Putamen (tissue), 1 donor: Measurements from ENCODE around the gene PPP1R14D.

Experiments
- DNase-seq: peaks from one replicate; pipeline ENCODE4 v3.0.0-alpha.2; 2016; ENCODE audit warnings: low spot score

PPP1R14D gene

DNA sequence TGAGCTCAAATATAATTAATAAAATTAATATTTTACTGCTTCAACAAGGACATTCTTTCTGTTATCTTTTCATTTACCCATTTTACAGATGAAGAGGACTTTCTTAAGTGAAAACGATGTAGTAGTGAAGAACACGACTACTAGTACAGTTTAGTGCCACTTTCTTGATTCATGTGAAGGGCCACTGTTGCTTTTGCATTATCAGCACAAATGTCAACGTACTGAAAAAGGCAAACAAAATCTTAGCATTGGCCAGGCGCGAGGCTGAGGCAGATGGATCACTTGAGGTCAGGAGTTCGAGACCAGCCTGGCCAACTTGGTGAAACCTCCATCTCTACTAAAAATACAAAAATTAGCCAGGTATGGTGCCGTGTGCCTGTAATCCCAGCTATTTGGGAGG is 9.5 kb downstream of the PPP1R14D start:
- no peak for DNase-seq

DNA sequence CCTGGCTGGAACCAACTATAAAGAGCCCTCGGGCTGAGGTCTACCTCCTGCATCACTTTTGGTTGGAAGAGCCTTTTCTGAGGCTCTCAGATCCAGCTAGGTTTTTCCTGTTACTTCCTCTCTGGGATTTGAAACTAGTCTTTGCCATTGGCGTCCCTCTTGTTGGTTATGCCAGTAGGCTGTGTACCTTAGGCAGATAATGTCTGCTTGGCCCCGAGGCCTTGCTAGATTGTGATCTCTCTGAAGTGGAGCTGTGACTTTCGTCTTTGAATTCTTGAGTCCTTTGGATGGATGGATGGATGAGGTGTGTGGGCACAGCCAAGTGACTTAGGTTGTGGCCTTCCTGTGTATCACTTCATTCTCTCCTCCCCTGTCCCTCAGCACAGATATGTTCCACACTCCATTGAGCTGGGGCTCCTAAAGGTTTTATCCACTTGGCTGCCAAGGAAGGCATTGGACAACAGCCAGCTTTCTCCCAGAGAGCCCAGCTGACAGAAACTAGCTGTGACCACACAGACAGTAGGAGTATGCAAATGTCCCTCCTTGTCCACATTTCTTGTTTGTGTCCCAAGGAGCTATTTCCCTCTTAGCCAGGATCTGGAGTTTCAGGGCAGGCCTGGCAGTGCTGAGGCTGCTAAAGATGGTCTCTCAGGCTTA is 13.3 kb downstream of the PPP1R14D start:
- no peak for DNase-seq

DNA sequence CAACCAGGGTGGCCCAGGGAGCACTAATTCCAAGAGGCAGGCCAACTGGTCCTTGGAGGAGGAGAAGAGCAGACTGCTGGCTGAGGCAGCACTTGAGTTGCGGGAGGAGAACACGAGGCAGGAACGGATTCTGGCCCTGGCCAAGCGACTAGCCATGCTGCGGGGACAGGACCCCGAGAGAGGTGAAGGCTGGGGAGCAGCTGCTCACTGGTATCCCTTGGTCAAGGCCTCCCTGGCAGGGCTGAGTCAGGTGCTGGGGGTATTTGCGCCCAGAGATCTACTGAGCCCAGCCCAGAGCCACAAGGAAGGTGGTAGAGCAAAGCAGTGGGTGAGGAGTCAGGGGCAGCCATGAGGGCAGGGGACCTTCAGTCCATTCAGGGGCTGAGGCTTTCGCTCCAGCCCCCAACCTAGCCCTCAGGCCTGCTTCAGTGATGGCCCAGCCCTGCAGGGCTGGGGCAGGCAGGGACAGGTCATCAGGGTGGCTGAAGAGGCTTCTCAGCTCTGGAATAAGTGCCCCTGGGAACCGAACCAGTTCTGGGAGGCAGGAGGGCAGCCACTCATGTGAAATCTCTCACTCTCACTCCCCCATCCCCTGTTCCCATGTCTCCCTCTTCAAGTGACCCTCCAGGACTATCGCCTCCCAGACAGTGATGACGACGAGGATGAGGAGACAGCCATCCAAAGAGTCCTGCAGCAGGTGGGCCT is 15.6 kb downstream of the PPP1R14D start:
- DNase-seq, result no peak

DNA sequence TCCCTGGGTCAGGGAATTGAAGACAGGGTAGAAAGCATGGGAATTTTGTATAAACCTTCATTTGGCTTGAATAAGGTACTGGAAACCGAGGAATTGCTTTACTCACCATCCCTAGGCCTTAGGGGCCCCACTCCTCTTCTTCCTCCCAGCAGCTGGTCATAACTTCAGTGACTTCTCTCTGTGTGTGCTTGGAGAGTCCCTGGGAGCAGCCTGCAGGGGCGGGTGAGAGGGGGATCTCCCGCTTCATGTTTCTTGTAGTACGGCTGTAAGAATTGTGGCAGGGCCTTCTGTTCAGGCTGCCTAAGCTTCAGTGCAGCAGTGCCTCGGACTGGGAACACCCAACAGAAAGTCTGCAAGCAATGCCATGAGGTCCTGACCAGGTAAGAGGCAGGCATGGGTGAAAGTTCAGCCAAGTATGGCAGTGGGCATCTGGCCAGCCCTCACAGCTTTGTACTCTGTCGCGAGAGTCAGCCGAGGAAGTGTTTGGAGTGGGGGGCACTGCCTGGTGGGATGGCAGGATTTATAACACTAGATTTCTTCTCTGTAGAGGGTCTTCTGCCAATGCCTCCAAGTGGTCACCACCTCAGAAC is 19.6 kb downstream of the PPP1R14D start:
- no peak for DNase-seq

DNA sequence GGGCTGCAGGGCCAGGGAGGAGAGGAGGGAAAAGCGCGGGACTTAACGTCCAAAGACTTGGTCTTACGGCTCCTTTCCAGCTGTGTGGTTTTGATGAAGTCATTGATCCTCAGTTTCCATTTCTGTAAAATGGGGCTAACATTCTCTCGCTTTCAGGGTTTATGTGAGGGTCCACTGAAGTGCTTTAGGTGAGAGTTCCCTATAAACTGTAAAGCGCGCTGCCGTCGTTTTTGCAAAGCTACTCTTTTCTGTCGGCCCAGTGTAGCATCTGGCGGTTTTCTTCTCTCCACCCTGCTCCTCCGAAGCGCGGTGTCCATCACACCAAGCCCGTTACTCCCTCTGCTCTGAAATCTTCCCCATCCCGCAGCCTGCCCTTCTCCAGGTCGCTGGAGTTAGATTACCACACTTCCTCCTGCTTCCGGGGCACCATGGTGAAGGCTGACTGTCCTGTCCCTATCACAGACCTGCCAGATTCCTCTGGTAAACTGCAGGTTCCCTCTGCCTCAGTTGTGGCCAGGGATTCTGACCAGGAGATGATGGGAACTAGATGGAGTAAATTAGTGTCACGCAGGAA is 20.5 kb downstream of the PPP1R14D start:
- no peak for DNase-seq

DNA sequence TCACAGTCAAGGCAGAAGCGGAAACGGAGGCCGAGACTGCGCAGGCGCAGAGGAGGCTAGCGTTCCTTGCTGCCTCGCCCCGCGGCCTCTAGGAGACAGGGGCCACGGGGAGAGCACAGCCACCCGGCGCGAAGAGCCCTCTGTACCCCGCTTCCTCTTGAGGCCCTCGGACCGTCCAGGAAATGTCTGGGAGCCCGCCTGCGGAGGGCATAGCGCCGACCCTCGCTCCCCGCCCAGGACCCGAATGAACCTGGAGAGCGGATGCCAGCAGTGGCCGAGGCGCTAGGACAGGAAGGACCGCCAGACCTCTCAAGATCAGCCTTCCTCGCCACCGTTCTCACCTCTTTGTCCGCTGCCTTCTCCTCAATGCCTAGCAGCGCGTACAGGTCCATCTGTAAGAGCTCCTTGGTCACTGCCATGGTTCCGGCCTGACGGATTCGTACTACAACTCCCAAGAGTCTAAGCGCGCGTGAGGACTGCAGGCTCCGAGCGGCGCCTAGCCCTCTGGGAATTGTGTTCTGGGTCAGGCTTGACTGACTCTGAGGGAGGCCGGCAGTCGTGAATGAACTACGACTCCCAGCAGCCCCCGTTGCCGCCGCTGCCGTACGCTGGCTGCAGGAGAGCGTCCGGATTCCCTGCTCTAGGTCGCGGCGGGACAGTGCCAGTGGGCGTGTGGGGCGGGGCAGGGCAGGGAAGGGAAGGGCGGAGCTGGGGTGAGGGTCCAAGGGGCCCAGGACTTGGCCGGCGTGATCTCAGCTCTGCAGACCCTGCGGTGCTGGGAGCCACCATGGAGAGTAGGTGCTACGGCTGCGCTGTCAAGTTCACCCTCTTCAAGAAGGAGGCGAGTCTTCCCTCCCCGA is 21.2 kb downstream of the PPP1R14D start, which contains the start of the genes DNAJC17 and ZFYVE19:
Gene DNAJC17, minus strand, starts transcription at position 446 of the 860 bp plus-strand sequence. Its CDS starts 27 bp downstream, at position 419.
Gene ZFYVE19, plus strand, starts transcription at position 62 of the 860 bp plus-strand sequence. Its CDS starts 501 bp downstream, at position 563.
- peak; percentile 99 for DNase-seq

DNA sequence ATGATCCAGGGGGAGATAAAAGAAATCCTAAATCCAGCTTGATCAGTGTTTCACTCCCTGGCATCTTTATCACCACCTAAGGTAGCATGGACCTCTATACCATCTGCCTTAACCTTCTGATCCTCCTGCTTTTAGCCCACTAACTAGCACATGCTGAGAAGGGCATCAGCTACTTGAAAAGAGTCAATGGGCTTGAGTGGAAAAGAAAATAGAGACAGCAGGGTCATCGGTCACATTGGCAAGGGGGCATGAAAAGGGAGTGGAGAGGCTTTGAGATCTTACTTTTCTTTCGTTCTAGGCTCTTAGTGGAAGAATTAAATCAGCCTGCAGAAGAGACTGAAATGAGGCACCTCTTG is 21.9 kb downstream of the PPP1R14D start:
- no peak for DNase-seq

DNA sequence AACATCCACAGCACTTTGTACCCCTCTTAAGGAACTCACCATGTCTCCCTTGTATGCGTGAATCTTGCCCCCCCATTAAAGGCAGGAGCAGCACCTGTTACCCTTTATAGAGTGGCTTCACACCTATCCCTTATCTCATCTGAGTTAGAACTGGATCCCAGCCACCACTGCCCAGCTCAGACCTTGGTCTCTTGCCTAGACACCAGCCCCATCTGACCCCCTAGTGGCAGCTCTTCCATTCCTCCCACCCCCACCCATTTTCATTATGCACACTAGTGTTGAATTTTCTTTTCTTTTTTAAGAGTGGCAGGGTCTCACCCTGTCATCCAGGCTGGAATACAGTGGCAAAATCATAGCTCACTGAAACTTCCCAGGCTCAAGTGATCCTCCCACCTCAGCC is 24.8 kb downstream of the PPP1R14D start:
- DNase-seq, result no peak

DNA sequence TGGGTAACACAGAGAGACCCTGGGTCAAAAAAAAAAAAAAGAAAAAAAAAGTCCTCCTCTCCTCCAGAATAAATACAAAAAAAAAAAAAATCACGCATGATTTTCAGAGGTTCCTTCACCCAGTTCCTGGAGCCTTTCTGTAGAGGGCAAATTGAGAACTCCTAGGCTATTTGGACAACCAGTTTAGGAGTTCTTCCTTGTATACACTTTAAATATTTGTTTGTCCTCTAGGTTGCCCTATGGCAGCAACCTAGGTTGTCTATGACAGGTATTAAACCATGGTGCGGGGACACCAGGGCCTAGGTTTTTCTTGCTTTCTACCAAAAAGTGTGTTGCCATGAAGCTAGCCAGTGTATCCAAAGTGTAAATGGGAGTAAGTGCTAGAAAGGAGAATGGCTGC is 25.4 kb downstream of the PPP1R14D start:
- DNase-seq, result no peak

DNA sequence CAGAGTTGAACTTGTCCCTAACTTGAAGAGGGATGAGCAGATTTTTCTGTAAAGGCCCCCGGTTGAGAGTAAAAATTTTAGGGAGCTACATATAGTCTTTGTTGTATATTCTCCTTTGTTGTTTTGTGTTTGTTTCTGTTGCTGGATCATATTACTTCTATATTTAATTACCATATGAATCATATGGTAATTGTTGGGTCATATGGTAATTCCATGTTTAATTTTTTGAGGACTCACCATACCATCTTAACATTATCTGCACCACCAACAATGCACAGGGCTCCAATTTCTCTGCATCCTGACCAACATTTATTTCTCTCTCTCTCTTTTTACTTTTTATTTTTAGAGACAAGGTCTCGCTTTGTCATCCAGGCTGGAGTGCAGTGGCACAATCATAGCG is 29.0 kb downstream of the PPP1R14D start:
- no peak for DNase-seq

DNA sequence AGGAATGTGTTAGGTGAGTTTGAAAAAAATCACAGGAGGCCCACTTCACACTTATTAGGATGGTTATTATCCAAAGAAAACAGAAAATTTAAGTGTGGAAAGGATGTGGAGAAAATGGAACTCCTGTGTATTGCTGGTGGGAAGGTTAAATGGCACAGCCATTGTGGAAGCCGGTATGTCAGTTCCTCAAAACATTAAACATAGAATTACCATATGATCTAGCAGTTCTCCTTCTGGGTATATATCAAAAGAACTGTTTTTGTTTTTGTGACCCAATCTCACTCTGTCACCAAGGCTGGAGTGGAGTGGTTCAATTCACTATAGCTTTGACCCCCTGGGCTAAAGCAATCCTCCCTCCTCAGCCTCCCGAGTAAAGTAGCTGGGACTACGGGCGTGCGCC is 32.0 kb downstream of the PPP1R14D start:
- DNase-seq, result no peak

DNA sequence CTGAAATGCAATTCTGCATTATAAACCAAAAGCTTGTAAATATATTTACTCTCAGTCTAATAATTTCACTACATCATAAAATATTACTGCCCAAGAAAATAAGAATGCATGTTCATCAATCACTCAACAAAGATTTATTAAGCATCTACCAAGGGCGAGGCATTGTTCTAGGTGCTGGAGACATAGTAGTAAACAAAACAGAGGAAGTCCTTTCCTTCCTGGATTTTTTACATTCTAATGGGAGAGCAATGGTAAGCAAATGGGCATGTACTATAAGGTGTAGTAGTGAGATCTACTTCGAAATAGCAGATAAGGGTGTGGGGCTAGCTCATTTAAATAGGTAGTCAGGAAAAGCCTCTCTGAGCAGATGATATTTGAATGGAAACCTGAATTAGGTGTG is 32.5 kb downstream of the PPP1R14D start:
- DNase-seq, result no peak

DNA sequence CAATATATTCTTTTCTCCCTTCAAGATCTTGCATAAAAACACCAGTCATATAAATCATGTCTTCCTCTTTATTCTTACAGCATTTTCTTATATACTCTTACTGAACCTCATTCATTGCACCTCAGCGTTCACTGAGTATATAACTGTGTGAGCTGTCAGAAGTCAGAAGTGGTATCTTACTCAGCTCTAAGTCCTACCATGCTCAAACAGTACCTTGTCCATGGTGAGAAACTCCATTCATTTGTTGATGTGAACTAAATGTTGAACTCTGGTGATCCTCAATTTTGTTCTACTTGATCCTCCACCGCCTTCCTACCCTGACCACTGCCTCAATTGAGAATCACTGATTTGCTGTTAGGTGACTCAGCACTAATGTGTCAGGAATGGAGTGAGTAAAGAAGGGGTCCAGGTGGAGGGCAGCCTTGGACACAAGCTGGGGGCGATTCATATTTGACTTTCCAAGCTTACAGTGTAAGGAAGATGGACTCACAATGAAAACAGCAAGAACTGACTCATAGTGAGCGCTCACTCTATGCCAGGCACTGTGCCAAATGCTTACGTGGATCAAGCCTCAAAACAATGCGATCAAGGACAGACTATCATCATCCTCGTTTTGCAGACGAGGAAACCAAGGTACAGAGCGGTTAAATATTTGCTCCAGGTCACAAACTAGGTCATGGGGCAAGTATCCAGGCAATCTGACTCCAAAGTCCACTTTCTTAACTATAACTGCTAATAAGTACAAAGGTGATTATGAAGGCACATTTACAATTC is 35.1 kb downstream of the PPP1R14D start:
- no peak for DNase-seq

DNA sequence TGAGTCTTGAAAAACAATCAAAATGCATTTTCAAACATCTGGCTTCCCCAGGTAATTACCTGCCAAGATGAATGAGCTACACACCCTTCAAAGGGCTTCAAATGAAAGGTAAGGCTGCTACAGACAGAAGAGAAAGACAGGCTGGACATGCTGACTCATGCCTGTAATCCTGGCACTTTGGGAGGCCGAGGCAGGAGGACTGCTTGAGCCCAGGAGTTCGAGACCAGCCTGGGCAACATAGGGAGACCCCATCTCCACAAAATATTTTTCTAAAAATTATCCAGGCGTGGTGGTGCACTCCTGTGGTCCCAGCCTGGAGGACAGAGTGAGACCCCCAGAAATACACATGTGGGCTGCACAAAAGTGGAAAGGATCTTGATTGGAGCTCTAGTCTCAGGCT is 36.1 kb downstream of the PPP1R14D start:
- no peak for DNase-seq

DNA sequence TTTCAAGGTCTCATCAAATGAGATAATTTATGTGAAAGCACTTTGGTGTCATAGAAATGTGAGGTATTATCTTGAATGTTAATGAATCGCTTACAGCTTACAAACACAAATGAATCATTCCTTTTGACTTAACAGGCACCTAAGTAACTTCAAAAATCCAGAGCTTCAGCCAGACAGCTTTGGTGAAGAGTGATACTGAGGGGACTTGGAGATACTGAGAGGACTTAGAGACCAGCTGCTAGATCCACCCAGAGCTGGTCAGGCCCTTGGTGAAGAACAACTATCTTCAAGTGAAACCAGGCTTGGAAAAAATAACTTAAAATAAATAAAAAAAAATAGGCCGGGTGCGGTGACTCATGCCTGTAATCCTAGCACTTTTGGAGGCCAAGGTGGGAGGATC is 37.8 kb downstream of the PPP1R14D start:
- no peak for DNase-seq

DNA sequence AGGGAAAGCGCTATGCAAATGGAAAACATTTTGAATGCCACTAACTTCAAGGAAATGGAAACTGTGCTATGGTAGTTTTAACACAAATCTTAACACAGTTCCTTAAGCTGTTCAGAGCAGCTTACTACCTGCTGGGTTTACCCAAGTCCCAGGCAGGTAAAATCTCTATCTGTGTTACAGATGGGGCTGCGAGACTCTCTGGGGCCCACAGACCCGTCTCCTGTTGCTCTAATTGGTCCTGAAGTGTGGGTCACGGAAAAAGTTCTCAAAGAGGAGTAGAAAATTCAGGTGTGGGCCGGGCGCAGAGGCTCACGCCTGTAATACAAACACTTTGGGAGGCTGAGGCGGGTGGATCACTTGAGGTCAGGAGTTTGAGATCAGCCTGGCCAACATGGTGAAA is 38.5 kb downstream of the PPP1R14D start:
- DNase-seq, result no peak

DNA sequence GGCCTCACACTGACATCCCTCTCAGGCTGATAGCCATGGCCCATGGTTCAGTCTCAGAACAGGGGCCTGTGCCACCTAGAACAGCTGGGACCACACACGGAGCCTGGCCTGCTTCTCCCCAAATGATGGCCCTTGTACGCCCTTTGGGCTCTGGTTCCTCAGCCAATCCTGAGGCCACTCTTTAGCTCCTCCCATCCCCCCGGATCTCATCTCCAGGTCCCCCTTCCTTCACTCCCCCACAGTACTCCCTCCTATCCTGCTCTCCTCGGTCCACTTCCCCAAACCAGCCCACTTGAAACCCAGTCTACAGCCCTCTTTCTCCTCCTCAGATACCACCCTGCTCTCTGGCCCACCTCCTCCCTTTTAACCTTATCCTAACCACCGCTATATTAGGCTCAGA is 39.4 kb downstream of the PPP1R14D start:
- no peak for DNase-seq

DNA sequence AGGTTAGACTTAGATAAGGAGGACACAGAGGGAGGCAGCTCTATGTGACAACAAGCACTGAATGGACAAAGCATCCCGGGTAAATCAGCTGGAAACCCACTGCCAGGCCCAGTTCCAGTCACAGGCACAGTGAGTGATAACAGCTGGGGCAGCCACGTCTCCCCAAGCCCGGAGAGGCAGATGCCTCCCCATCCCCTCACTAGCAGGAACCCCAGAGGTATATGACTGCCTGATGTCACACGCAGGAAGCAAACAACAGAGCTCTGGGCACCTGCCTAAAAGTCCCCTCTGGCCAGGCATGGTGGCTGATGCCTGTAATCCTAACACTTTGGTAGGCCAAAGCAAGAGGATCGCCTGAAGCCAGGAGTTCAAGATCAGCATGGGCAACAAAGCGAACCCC is 40.5 kb downstream of the PPP1R14D start:
- DNase-seq, result no peak

DNA sequence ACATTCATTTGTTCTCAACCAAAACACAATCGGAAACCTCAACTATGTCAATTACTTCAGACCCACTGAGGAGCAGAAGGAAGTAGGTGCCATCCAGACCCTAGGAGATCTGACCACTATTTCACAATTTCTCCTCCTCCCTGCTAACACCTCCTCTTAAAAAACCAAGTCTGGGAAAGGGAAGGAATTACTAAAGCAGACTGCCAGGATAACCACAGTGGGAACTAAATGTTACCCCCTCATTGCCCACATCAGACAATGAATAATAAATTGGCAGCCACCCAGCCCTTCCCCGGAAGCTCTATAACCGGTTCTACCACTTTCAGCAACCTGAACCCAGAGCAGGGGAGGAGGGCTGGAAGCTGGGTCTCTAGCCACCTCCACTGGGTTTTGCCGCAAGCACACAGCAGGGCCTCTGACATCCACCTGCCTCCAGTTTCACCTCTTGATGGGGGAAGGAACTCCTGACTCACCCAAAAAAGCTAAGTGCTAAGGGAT is 41.1 kb downstream of the PPP1R14D start:
- DNase-seq, result no peak

DNA sequence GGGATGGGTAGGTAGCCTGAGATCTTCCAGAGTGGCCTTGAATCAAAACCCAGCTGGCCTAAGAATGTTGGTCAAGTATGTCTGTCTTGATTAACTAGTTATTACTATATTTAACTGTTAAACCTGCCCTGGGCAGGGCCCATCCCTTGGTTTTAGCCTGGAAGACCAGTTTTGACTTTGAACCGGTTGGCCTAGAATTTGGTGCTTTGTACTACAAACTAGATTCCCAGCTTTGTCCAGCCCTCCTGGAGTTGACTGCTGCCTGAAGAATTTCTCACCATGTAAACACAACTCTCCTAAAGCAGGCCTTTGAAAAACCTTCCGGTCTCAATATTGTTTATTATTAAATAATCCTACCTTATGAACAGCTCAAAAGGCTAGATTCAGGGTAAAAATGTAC is 42.7 kb downstream of the PPP1R14D start:
- DNase-seq, result no peak

DNA sequence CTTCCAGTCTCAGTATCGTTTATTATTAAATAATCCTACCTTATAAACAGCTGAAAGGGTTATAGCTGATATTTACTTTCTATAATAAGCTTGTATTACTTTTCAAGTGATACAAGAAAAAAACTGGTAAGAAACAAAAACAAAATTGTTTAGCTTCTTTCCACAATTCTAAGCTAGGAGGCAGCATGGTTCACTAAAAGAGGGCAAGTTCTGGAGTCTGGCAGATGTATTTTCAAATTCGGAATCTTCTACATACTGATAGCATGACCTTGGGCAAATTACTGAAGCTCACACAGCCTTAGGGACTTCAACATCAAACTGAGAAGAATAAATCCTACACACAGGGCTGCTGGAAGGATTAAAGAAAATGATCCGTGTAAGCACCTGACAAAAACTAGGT is 43.3 kb downstream of the PPP1R14D start:
- no peak for DNase-seq
